GM18907 (cell line): ENCODE measurements around the gene NCKAP5.

ENCODE experiments used
- ATAC-seq: cut with Tn5 transposase; IDR thresholded peaks from one replicate; pipeline ENCODE4 v1.9.1; 2021; ENCODE audit warnings: mild to moderate bottlenecking, moderate library complexity; ENCODE audit not compliant: unreplicated experiment

Gene NCKAP5

GRCh38 chr2:132752421-132753206, 815.6 kb downstream of the NCKAP5 start:
- ATAC-seq, result no peak

GRCh38 chr2:132751836-132752235, 816.4 kb downstream of the NCKAP5 start:
- no peak for ATAC-seq

GRCh38 chr2:132750606-132751005, 817.7 kb downstream of the NCKAP5 start:
- ATAC-seq, result no peak

- peak; percentile 87 for ATAC-seq
Measured at GRCh38 chr2:132747046-132747445, 821.2 kb downstream of the NCKAP5 start.

- no peak for ATAC-seq
Measured at GRCh38 chr2:132741754-132742153, 826.5 kb downstream of the NCKAP5 start.

- ATAC-seq, result no peak
Measured at GRCh38 chr2:132740081-132740720, 828.1 kb downstream of the NCKAP5 start.

- ATAC-seq, result no peak
Measured at GRCh38 chr2:132738223-132738622, 830.0 kb downstream of the NCKAP5 start.

- ATAC-seq, result no peak
Measured at GRCh38 chr2:132736059-132736458, 832.2 kb downstream of the NCKAP5 start.

- no peak for ATAC-seq
Measured at GRCh38 chr2:132734961-132735360, 833.3 kb downstream of the NCKAP5 start.

GRCh38 chr2:132733094-132733493, 835.2 kb downstream of the NCKAP5 start:
- no peak for ATAC-seq

GRCh38 chr2:132732694-132733093, 835.6 kb downstream of the NCKAP5 start:
- ATAC-seq, result no peak

- no peak for ATAC-seq
Measured at GRCh38 chr2:132731441-132731840, 836.8 kb downstream of the NCKAP5 start.

- no peak for ATAC-seq
Measured at GRCh38 chr2:132730611-132731010, 837.7 kb downstream of the NCKAP5 start.

- ATAC-seq, result no peak
Measured at GRCh38 chr2:132729522-132729921, 838.7 kb downstream of the NCKAP5 start.

- no peak for ATAC-seq
Measured at GRCh38 chr2:132726155-132726554, 842.1 kb downstream of the NCKAP5 start.

- ATAC-seq, result no peak
Measured at GRCh38 chr2:132725748-132726147, 842.5 kb downstream of the NCKAP5 start.

GRCh38 chr2:132725148-132725547, 843.1 kb downstream of the NCKAP5 start:
- no peak for ATAC-seq

- ATAC-seq, result no peak
Measured at GRCh38 chr2:132721938-132722337, 846.3 kb downstream of the NCKAP5 start.

- no peak for ATAC-seq
Measured at GRCh38 chr2:132720393-132720792, 847.9 kb downstream of the NCKAP5 start.

GRCh38 chr2:132719480-132719879, 848.8 kb downstream of the NCKAP5 start:
- ATAC-seq, result no peak

GRCh38 chr2:132716954-132717353, 851.3 kb downstream of the NCKAP5 start:
- no peak for ATAC-seq
